ENCODE measurements around the gene AIF1. TPM values are rescaled to one million over a fixed set of nuclear protein-coding genes. Genes with fewer than 3 reads are reported as not detected.

Gene AIF1
- total RNA-seq, 1 donor from 2014 or later: 54.0 TPM

DNA sequence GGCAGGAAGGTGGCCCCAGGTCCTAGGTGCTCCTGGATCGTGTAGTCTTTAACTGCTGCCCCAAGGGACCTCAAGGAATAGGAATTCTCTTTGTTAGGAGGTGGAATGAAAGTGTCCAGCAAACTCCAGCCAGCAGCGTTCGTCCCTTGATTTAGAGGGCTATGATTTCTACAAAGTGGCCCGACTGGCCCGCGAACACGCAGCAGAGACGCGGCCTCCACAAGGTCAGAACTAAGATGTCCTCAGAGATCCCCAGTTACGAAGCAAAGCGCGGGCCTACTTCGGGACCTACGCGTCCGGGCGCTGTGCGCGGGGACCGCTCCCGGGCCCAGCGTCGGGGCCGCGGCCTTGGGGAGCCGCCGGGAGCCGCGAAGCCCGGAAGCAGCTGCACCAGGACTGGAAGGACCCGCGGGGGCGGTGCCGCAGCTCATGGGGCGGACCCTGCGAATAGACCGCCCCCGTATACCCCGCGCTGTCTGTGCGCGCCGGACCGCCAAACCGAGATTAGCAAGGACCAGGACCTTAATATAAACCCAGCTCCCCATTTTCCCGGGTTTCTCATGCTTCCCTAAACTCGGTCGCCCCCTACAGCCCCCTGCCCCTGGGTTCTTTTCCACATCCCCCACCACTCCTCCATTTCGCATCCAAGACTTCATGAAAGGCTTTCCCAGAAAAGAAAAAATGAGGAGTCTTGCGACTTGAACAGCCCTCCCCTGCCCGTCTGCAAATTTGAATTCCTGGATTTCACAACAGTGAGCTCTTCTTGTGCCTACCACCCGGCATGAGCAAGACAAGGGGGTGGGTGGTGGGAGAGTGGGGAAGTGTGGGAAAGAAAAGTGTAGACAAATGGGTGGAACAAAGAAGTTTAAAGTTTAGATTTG is 45.6 kb downstream of the AIF1 start, which contains the start of gene C6orf47:
Gene C6orf47, minus strand, starts transcription at position 398 of the 881 bp plus-strand sequence. CDS start 831 bp downstream, outside the sequence.
- intact Hi-C loops (cut with micrococcal nuclease): loop anchor here (1.0 to 10.0 kb wide), 3 partner anchors 8 to 1754 kb away; partner anchors contain the start of genes BAG6, CUTA, PHF1 and PSMB9

DNA sequence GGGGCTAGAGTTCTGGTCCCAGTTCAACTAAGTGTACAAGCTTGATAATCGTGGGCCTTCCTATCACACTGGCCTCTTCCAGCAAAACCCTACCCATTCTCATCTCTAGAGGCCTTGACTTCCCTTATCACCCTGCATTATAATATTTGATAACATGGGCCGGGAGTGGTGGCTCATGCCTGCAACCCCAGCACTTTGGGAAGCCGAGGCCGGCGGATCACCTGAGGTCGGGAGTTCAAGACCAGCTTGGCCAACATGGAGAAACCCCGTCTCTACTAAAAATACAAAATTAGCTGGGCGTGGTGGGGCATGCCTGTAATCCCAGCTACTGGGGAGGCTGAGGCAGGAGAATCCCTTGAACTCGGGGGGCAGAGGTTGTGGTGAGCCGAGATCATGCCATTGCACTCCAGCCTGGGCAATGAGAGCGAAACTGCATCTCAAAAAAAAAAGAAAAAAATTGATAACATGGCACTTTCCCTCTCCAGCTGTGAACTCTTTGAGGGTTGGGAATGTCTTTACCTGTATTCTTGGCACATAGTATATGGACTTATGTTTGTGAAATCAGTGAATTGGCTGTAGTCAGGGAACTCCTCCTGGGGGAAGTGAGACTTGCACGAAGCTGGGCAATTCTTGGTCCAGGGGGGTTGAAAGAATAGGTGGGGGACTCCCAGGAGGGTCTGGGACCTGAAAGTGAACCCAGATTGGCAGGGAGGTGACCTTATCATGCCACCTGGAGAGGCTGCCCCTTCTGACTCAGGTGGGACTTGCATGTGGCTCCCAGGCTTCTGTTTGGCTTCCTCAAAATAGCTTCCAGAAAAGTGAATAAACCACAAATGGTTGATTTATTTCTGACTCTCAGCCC is 46.5 kb downstream of the AIF1 start:
- intact Hi-C loops (cut with micrococcal nuclease): loop anchor here (10.0 kb wide), 2 partner anchors 1193 to 1753 kb away; partner anchors contain the start of genes CUTA, PHF1, PSMB9 and TAP1

GRCh38 chr6:31662124-31662723 is 47.2 kb downstream of the AIF1 start:
- intact Hi-C loops (cut with micrococcal nuclease): loop anchor here (10.0 kb wide), 2 partner anchors 1193 to 1753 kb away; partner anchors contain the start of genes CUTA, PHF1, PSMB9 and TAP1

DNA sequence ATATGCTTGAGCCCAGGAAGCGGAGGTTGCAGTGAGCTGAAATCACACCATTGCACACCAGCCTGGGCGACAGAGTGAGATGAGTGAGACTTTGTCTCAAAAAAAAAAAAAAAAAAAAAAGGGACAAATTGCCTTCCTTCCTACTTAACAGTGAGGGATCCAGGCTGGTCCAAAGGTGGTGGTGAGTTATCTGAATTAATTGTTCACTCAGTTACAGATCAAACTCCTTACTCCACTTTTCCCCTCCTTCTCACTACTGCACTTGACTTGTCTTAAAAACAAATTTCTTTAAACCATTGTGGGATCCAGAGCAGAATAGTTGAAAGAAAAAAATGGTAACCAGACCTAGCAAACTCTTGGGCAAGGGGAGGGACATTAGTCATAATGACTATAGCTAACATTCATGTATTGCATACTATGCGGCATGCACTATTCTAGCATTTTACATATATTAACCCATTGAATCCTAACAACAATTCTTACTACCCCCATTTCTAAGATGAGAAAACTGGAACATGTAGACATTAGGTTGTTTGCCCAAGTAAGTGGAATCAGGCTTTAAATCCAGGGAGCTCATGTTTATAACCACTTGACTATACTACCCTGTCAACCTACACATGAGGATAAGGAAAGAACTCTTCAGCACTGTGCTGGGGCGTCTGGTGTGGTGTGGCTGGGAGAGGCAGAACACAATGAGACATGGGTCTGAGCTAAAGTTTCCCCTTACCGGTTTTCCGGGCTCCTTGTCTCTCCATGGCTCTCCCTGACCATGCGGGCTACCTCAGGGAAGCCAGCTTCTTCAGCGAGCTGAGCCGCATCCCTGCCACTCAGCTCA is 48.3 kb downstream of the AIF1 start:
- intact Hi-C loops (cut with micrococcal nuclease): loop anchor here (10.0 kb wide), 2 partner anchors 1191 to 1751 kb away; partner anchors contain the start of genes CUTA, PHF1, PSMB9 and TAP1

- intact Hi-C loops (cut with micrococcal nuclease): loop anchor here (2.0 to 10.0 kb wide), 4 partner anchors 171 to 1751 kb away; partner anchors contain the start of genes ATF6B, CUTA, PHF1 and PSMB9
Measured at GRCh38 chr6:31663961-31664789, 49.1 kb downstream of the AIF1 start.

DNA sequence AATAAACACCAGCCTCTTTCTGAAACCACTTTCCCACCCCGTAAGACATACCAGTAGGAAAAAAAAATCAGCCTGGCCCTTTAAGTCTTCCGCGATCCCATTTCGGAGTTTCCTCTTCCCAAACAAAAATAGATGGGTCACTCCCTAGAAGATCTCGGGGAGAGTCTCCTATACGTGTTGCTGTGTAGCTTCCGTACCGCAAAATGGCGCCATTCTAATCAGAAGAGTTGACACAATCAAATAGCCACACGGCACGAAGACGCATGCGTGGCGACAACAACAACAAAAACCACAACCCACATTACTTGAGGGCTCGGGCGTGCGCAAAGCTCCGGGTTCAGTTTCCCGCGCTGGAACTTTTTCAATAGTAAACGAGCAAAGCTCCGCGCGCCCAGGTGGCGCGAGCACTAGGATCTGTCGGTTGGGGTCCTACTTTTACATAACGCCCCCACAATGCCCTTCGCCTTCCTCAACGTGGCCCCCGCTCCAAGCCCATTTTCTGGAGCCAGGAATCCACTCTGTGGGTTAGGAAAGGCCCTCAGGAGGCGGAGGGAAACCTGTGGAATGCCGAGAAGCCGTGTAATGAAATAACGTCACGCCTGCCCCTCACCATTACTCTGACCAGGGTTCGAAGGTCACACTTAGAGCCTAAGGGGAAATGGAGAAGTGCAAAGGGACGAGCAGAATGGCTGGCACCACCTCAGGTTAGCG is 49.9 kb downstream of the AIF1 start, which contains the start of gene GPANK1:
Gene GPANK1, minus strand, starts transcription at position 208 of the 711 bp plus-strand sequence. CDS start 519 bp downstream, outside the sequence.
- intact Hi-C loops (cut with micrococcal nuclease): loop anchor here (1.0 to 10.0 kb wide), 20 partner anchors 13 to 1750 kb away; partner anchors contain the start of genes ABCF1, ABHD16A, AGPAT1 and ATF6B

GRCh38 chr6:31665501-31666336 is 50.7 kb downstream of the AIF1 start, which contains the start of gene CSNK2B:
Gene CSNK2B, plus strand, starts transcription at chr6:31666080. Its CDS starts 752 bp downstream, at chr6:31666832.
- intact Hi-C loops (cut with micrococcal nuclease): loop anchor here (1.0 to 10.0 kb wide), 20 partner anchors 13 to 1749 kb away; partner anchors contain the start of genes ABCF1, ABHD16A, AGPAT1 and ATF6B

GRCh38 chr6:31666337-31666965 is 51.4 kb downstream of the AIF1 start:
- intact Hi-C loops (cut with micrococcal nuclease): loop anchor here (5.0 to 10.0 kb wide), 5 partner anchors 511 to 1748 kb away; partner anchors contain the start of genes ABCF1, AGPAT1, CUTA and MDC1

Other genes starting within 250 kb of the AIF1 start
- gene MICA, start 211.6 kb upstream of the AIF1 start, total RNA-seq: 12.4 and 12.8 TPM in 2 replicates
- 55.3 and 58.5 TPM in 2 replicates for gene MICB, start 117.1 kb upstream of the AIF1 start, total RNA-seq
- not detected in 2 replicates for gene MCCD1, start 86.3 kb upstream of the AIF1 start, total RNA-seq
- gene DDX39B, start 73.2 kb upstream of the AIF1 start, total RNA-seq: 422 and 431 TPM in 2 replicates
- 1.2 and 1.4 TPM in 2 replicates for gene ATP6V1G2, start 68.6 kb upstream of the AIF1 start, total RNA-seq
- gene NFKBIL1, start 67.6 kb upstream of the AIF1 start, total RNA-seq: 14.5 and 16.4 TPM in 2 replicates
- gene LTA, start 42.9 kb upstream of the AIF1 start, total RNA-seq: 204 and 212 TPM in 2 replicates
- 171 and 172 TPM in 2 replicates for gene TNF, start 39.7 kb upstream of the AIF1 start, total RNA-seq
- gene LTB, start 32.8 kb upstream of the AIF1 start, total RNA-seq: 2,430 and 2,468 TPM in 2 replicates
- 149 and 171 TPM in 2 replicates for gene LST1, start 29.0 kb upstream of the AIF1 start, total RNA-seq
- gene NCR3, start 22.2 kb upstream of the AIF1 start, total RNA-seq: 48.5 and 52.7 TPM in 2 replicates
- gene PRRC2A, start 5.5 kb downstream of the AIF1 start, total RNA-seq: 230 and 237 TPM in 2 replicates
- gene BAG6, start 37.4 kb downstream of the AIF1 start, total RNA-seq: 262 and 284 TPM in 2 replicates
- gene APOM, start 40.7 kb downstream of the AIF1 start, total RNA-seq: 1.9 and 2.0 TPM in 2 replicates
- 24.7 and 25.7 TPM in 2 replicates for gene C6orf47, start 45.5 kb downstream of the AIF1 start, total RNA-seq
- gene GPANK1, start 49.8 kb downstream of the AIF1 start, total RNA-seq: 29.3 and 30.0 TPM in 2 replicates
- gene CSNK2B, start 50.8 kb downstream of the AIF1 start, total RNA-seq: 219 and 224 TPM in 2 replicates
- 27.5 and 29.1 TPM in 2 replicates for gene LY6G5B, start 54.7 kb downstream of the AIF1 start, total RNA-seq
- gene LY6G5C, start 65.8 kb downstream of the AIF1 start, total RNA-seq: 6.3 TPM in 2 replicates
- 53.6 and 59.7 TPM in 2 replicates for gene ABHD16A, start 88.1 kb downstream of the AIF1 start, total RNA-seq
- gene LY6G6F, start 91.6 kb downstream of the AIF1 start, total RNA-seq: not detected in 2 replicates
- gene LY6G6D, start 100.1 kb downstream of the AIF1 start, total RNA-seq: not detected in 2 replicates
- 0.41 TPM in 1 of 2 replicates, not detected in the other for gene LY6G6C, start 106.5 kb downstream of the AIF1 start, total RNA-seq
- gene MPIG6B, start 108.1 kb downstream of the AIF1 start, total RNA-seq: not detected in 2 replicates
- gene DDAH2, start 114.1 kb downstream of the AIF1 start, total RNA-seq: 12.2 and 14.4 TPM in 2 replicates
- gene CLIC1, start 121.3 kb downstream of the AIF1 start, total RNA-seq: 517 and 529 TPM in 2 replicates
- 47.8 and 51.5 TPM in 2 replicates for gene MSH5, start 124.8 kb downstream of the AIF1 start, total RNA-seq
- gene SAPCD1, start 147.4 kb downstream of the AIF1 start, total RNA-seq: 12.2 and 12.8 TPM in 2 replicates
- gene VWA7, start 162.1 kb downstream of the AIF1 start, total RNA-seq: 6.0 and 6.2 TPM in 2 replicates
- gene VARS1, start 180.5 kb downstream of the AIF1 start, total RNA-seq: 77.4 and 78.9 TPM in 2 replicates
- 85.4 and 89.3 TPM in 2 replicates for gene LSM2, start 191.7 kb downstream of the AIF1 start, total RNA-seq
- gene HSPA1L, start 200.0 kb downstream of the AIF1 start, total RNA-seq: 3.7 TPM in 2 replicates
- gene HSPA1A, start 200.3 kb downstream of the AIF1 start, total RNA-seq: 155 and 159 TPM in 2 replicates
- gene HSPA1B, start 212.5 kb downstream of the AIF1 start, total RNA-seq: 82.7 and 85.0 TPM in 2 replicates
- gene NEU1, start 247.6 kb downstream of the AIF1 start, total RNA-seq: 33.2 and 33.8 TPM in 2 replicates

Measured in T-helper 1 cell treated with Interleukin-12 subunit alpha and Interleukin-12 subunit beta and Interleukin-4 antibody, amounts not matched to agents 30 ng/mL and 1 ng/mL, for 36 hours (primary cell).